Fibroblast of lung (primary cell): Measurements from ENCODE around the gene PYGB. TPM values are rescaled to one million over a fixed set of nuclear protein-coding genes. Genes with fewer than 3 reads are reported as not detected.
A peak's percentile ranks its signal among the peaks of the same experiment; 100 is the strongest.

Source experiments
- DNase-seq, 2 donors: peaks; one replicate each; pipeline versions ENCODE4 v3.0.0 to v3.0.0-alpha.2; 2010; ENCODE audit warnings: low read depth in 2 of 2
- H2AFZ ChIP-seq: 2 replicates; pipeline ENCODE4 v1.5.1; 2012; ENCODE audit warnings: low read length, control low read depth, inconsistent platforms
- H3K27ac ChIP-seq: 2 replicates; pipeline ENCODE4 v1.5.1; 2011; ENCODE audit warnings: low read length, control low read depth; ENCODE audit not compliant: insufficient read depth
- H3K27me3 ChIP-seq: 2 replicates; pipeline ENCODE4 v1.5.1; 2011; ENCODE audit warnings: mild to moderate bottlenecking, low read length; ENCODE audit not compliant: control insufficient read depth, insufficient read depth
- H3K36me3 ChIP-seq: 2 replicates; pipeline ENCODE4 v1.5.1; 2011; ENCODE audit warnings: low read length; ENCODE audit not compliant: control insufficient read depth, insufficient read depth
- H3K4me1 ChIP-seq: 2 replicates; pipeline ENCODE4 v1.5.1; 2011; ENCODE audit warnings: low read length; ENCODE audit not compliant: control insufficient read depth, insufficient read depth; ENCODE audit errors: extremely low read depth
- H3K4me2 ChIP-seq: 2 replicates; pipeline ENCODE4 v1.5.1; 2011; ENCODE audit warnings: low read length, control low read depth; ENCODE audit not compliant: insufficient read depth; ENCODE audit errors: extremely low read depth
- H3K4me3 ChIP-seq, 4 experiments: fragments of 200-600 bp in 1 of 4; sonication (generic) in 1 of 4; replicated peaks in 1 of 4; 2 replicates each; pipeline ENCODE4 v1.5.1; 2011 to 2016; ENCODE audit warnings: low read length in 4 of 4, low read depth in 3 of 4, mild to moderate bottlenecking in 3 of 4, control low read depth in 2 of 4, inconsistent platforms in 1 of 4, mixed read lengths in 1 of 4; ENCODE audit not compliant: insufficient read depth in 1 of 4; ENCODE audit errors: control extremely low read depth in 1 of 4
- H3K79me2 ChIP-seq: 2 replicates; pipeline ENCODE4 v1.5.1; 2012; ENCODE audit warnings: mild to moderate bottlenecking, low read length, inconsistent platforms; ENCODE audit not compliant: control insufficient read depth, insufficient read depth
- H3K9ac ChIP-seq: 2 replicates; pipeline ENCODE4 v1.5.1; 2011; ENCODE audit warnings: mild to moderate bottlenecking, low read length, control low read depth; ENCODE audit not compliant: insufficient read depth
- H3K9me3 ChIP-seq: 2 replicates; pipeline ENCODE4 v1.5.1; 2012; ENCODE audit warnings: low read depth, low read length; ENCODE audit not compliant: control insufficient read depth, insufficient read depth
- H4K20me1 ChIP-seq: 2 replicates; pipeline ENCODE4 v1.5.1; 2011; ENCODE audit warnings: low read length; ENCODE audit not compliant: control insufficient read depth, insufficient read depth; ENCODE audit errors: extremely low read depth
- EZH2 ChIP-seq: IDR thresholded peaks from 2 replicates; pipeline ENCODE4 v1.5.1; 2012; ENCODE audit warnings: low read length, control low read depth, mild to moderate bottlenecking; ENCODE audit errors: missing control alignments
- polyA plus RNA-seq, 2 donors: library from polyadenylated mRNA; depleted of rRNA in 1 of 2; stranded (reverse) in 1 of 2; unstranded in 1 of 2; fragments of >200 nt; gene quantifications; 2 replicates each; pipeline ENCODE4 v1.2.1, GENCODE V29; 2011 to 2012; ENCODE audit warnings: missing spikeins in 1 of 2
- total RNA-seq: library from RNA; depleted of rRNA; stranded (reverse); fragments of >200 nt; gene quantifications from 2 replicates; pipeline ENCODE4 v1.2.1, GENCODE V29; 2014
- TF ChIP-seq, protein P1 (sequence below), 2 donors: IDR thresholded peaks in 1 of 2; conservative IDR thresholded peaks in 1 of 2; 1 replicate in 1 of 2; 2 replicates in 1 of 2; pipeline ENCODE4 v1.5.1; 2011 to 2012; ENCODE audit warnings: low read length in 2 of 2, control low read depth in 1 of 2, inconsistent platforms in 1 of 2, low read depth in 1 of 2, mild to moderate bottlenecking in 1 of 2

PYGB gene
- total and polyA plus RNA-seq, 2 donors (not counting 1 experiment from before 2014, with no cell fraction given), result 37.0 to 89.5 TPM

DNA sequence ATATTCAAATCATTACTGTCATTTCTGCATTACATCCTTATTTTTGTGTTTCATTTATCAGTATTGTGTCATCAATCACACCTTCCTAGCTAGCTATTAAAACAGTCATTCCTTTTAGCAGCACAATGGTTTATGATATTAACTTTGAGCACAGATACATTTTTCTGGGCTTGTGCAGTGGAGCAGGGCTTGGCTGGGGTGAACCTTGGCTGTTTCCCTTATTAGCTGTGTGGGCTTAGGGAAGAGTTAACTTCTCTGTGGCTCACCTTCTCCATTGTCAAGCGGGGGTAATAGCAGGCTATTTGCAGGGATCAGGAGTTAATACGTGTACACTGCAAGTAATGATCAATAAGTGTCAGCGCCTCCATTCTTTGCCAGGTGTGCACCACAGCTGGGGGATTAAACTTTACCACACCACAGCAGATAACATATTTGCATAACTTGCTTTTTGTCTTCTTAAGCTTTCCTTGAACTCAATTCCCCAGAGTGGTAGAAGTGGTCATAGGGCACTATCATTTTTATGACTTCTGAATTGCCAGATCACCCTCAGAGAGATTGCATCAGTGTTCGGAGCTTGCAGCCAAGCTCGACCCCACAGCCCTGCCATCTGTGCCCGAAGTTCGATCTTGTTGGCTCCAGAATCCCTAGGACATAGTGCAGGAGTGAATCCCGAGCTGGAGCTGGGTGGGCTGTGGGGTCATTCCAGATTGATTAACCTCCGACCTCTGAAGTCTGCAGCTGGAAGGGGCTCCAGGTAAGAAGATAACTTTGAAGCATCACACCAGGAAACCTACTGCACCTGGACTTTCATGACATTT lies 1.5 kb upstream of the PYGB start:
- no peaks in the 10 kb centered on the region for H3K27me3 ChIP-seq
- peaks cover 6% of the 10 kb centered on the region for H3K4me1 ChIP-seq
- no peaks in the 10 kb centered on the region for H4K20me1 ChIP-seq
- no peak overlapping the region for H3K27ac ChIP-seq
- peak overlapping the region in 1 of 4 experiments; percentile 59 for H3K4me3 ChIP-seq
- peak in 1 of 2 donors; percentile 53 for DNase-seq
- no peak overlapping the region for H2AFZ ChIP-seq
- H3K36me3 ChIP-seq, result peaks cover 2% of the 10 kb centered on the region
- H3K9me3 ChIP-seq, result no peaks in the 10 kb centered on the region
- H3K9ac ChIP-seq, result no peak overlapping the region
- peak overlapping the region; percentile 64 for H3K4me2 ChIP-seq
- H3K79me2 ChIP-seq, result peaks cover 32% of the 10 kb centered on the region
- TF ChIP-seq, protein P1, sequence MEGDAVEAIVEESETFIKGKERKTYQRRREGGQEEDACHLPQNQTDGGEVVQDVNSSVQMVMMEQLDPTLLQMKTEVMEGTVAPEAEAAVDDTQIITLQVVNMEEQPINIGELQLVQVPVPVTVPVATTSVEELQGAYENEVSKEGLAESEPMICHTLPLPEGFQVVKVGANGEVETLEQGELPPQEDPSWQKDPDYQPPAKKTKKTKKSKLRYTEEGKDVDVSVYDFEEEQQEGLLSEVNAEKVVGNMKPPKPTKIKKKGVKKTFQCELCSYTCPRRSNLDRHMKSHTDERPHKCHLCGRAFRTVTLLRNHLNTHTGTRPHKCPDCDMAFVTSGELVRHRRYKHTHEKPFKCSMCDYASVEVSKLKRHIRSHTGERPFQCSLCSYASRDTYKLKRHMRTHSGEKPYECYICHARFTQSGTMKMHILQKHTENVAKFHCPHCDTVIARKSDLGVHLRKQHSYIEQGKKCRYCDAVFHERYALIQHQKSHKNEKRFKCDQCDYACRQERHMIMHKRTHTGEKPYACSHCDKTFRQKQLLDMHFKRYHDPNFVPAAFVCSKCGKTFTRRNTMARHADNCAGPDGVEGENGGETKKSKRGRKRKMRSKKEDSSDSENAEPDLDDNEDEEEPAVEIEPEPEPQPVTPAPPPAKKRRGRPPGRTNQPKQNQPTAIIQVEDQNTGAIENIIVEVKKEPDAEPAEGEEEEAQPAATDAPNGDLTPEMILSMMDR (conservative IDR thresholded peaks at IDR 0.05 in 1 of 2, IDR thresholded peaks at IDR 0.05 in 1 of 2; ENCODE audit: low read depth in 1 of 2, low read length in 2 of 2), result no peak
- TF ChIP-seq EZH2, result no peak

DNA sequence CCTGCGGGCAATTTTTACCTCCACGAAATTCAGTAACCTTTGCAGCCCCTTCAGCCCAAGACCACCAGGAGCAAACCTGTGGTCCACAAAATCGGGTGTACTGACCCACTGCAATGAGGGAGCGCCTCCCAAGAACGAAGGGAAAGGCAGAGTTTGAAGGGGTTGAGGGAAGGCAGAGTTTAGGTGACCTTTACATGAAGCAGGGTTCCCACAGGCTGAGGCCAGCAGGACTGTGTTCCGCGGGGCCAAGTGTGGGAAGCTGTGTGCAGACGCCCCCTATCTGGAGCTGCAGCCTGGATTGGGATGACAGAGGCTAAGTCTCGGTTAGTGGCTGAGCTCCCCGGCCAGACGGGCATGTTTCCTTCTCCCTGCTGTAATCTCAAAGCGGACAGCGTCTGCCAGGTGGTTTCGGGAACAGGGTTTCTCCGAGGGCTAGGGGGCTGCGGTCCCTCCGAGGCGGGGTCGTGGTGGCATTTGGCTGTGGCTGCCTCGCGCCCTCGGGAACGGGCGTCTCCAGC lies 826 bp upstream of the PYGB start:
- DNase-seq, result peak; percentile 56 to 78
- Histone ChIP-seq H3K4me1 (peaks cover 6% of the 10 kb centered on the region), H2AFZ (peak overlapping the region; percentile 19), H3K9me3 (no peaks in the 10 kb centered on the region), H3K36me3 (peaks cover 2% of the 10 kb centered on the region), H4K20me1 (no peaks in the 10 kb centered on the region), H3K79me2 (peaks cover 38% of the 10 kb centered on the region), H3K27me3 (no peaks in the 10 kb centered on the region), H3K4me3 (peak overlapping the region; percentile 52 to 70 (median 58)), H3K9ac (peak overlapping the region; percentile 70), H3K4me2 (peak overlapping the region; percentile 64), H3K27ac (peak overlapping the region; percentile 50)
- no peak for TF ChIP-seq EZH2
- TF ChIP-seq, protein P1 (conservative IDR thresholded peaks at IDR 0.05 in 1 of 2, IDR thresholded peaks at IDR 0.05 in 1 of 2; ENCODE audit: low read depth in 1 of 2, low read length in 2 of 2), result peak; percentile 45 to 74

DNA sequence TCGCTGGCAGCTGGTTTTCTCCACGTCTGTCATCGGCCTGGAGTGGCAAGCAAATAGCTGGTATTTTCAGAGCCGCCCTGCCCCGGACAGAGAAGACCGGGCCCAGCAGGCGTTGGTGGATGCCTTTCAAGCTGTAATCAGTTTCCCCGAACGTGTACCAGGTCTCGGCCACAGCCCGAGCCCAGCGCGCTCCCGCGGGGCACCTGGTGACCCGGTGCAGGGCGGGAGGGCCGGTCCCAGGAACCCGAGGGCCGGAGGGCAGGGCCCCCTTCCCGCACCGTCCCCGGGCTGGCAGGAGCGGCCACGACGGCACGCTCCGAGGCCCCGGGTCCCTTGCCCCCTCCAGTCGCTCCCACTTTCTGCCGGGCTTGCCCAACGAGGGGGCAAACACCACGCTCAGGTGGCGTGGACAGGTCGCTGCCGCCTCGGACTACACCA lies 348 bp upstream of the PYGB start:
- peaks cover 6% of the 10 kb centered on the region for H3K4me1 ChIP-seq
- peak overlapping the region; percentile 50 for H3K27ac ChIP-seq
- no peaks in the 10 kb centered on the region for H4K20me1 ChIP-seq
- H3K4me2 ChIP-seq, result peak overlapping the region; percentile 64
- H3K9me3 ChIP-seq, result no peaks in the 10 kb centered on the region
- TF ChIP-seq EZH2, result no peak
- TF ChIP-seq, protein P1 (conservative IDR thresholded peaks at IDR 0.05 in 1 of 2, IDR thresholded peaks at IDR 0.05 in 1 of 2; ENCODE audit: low read depth in 1 of 2, low read length in 2 of 2), result no peak
- no peak for DNase-seq
- peaks cover 43% of the 10 kb centered on the region for H3K79me2 ChIP-seq
- no peaks in the 10 kb centered on the region for H3K27me3 ChIP-seq
- H2AFZ ChIP-seq, result peak overlapping the region; percentile 19
- peak overlapping the region; percentile 52 to 70 (median 58) for H3K4me3 ChIP-seq
- H3K36me3 ChIP-seq, result peaks cover 2% of the 10 kb centered on the region
- H3K9ac ChIP-seq, result peak overlapping the region; percentile 70
